ENCODE data around the gene CELA3A. TPM values are rescaled to one million over a fixed set of nuclear protein-coding genes. Genes with fewer than 3 reads are reported as not detected.

Gene CELA3A
- total RNA-seq, 1 donor, result not detected

DNA sequence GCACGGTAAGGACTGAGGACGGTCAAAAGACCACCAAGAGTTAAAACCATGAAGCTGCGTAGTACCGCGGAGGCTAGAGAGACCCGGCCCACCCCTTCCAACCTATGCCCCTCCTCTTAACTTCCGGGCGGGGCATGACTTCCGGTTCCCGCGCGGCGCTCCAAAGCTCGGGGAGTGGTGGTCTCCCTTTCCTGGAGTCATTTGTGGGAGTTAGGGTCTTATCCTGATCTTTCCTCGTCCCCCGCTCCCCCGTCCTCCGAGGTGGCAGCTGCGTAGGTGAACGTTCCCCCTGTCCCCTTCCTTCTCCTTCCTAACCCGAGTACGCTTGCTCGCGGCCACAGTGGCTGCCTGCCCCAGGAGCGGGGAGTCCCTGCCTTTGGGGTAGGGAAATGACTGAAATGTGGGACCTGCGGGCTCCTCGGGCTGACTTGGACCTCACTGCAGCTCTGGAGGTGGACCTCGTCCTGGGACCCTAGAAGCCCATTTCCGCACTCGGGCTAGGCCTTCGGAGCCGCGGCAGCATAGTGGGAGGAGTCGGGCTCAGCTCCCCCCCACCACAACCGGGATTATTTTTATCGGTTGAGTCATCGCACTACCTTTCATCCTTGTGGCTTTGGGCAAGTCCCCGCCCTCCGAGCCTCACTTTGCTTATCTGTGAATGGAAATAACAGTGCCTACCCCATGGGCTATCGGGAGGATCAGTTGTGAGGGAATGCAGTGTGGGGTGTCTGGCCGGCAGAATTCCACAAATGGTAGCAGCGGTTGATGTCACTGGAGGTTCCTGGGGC is 24.1 kb downstream of the CELA3A start:
- peaks cover 5% of the 10 kb centered on the region for H3K79me2 ChIP-seq (ENCODE audit: insufficient read depth, low read length)

GRCh38 chr1:22026924-22027289 is 25.4 kb downstream of the CELA3A start:
- no peak overlapping the region for H2AFZ ChIP-seq (ENCODE audit: low read length)
- H3K36me3 ChIP-seq (ENCODE audit: insufficient read depth, low read length), result no peaks in the 10 kb centered on the region
- no peak overlapping the region for H3K27ac ChIP-seq (ENCODE audit: low read depth, low read length)
- H3K4me3 ChIP-seq (ENCODE audit: insufficient read depth, low read length), result no peak overlapping the region
- peaks cover 5% of the 10 kb centered on the region for H3K79me2 ChIP-seq (ENCODE audit: insufficient read depth, low read length)
- H3K9me3 ChIP-seq (ENCODE audit: low read depth, low read length), result no peaks in the 10 kb centered on the region
- H3K4me1 ChIP-seq (ENCODE audit: insufficient read depth, low read length), result peaks cover 18% of the 10 kb centered on the region
- TF ChIP-seq, protein P1, sequence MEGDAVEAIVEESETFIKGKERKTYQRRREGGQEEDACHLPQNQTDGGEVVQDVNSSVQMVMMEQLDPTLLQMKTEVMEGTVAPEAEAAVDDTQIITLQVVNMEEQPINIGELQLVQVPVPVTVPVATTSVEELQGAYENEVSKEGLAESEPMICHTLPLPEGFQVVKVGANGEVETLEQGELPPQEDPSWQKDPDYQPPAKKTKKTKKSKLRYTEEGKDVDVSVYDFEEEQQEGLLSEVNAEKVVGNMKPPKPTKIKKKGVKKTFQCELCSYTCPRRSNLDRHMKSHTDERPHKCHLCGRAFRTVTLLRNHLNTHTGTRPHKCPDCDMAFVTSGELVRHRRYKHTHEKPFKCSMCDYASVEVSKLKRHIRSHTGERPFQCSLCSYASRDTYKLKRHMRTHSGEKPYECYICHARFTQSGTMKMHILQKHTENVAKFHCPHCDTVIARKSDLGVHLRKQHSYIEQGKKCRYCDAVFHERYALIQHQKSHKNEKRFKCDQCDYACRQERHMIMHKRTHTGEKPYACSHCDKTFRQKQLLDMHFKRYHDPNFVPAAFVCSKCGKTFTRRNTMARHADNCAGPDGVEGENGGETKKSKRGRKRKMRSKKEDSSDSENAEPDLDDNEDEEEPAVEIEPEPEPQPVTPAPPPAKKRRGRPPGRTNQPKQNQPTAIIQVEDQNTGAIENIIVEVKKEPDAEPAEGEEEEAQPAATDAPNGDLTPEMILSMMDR (IDR thresholded peaks at IDR 0.05; ENCODE audit: extremely low read depth, low read depth, low read length), result no peak
- no peak overlapping the region for H3K4me2 ChIP-seq (ENCODE audit: insufficient read depth, low read length)
- no peaks in the 10 kb centered on the region for H4K20me1 ChIP-seq (ENCODE audit: insufficient read depth, low read length)
- no peaks in the 10 kb centered on the region for H3K27me3 ChIP-seq (ENCODE audit: insufficient read depth, low read length)
- no peak for DNase-seq (ENCODE audit: insufficient read length, low spot score, missing footprints)

More for the DNA sequence above, 24.1 kb downstream of the CELA3A start:
- peak overlapping the region; percentile 95 for H2AFZ ChIP-seq (ENCODE audit: low read length)
- no peaks in the 10 kb centered on the region for H3K9me3 ChIP-seq (ENCODE audit: low read depth, low read length)
- H4K20me1 ChIP-seq (ENCODE audit: insufficient read depth, low read length), result no peaks in the 10 kb centered on the region
- H3K27me3 ChIP-seq (ENCODE audit: insufficient read depth, low read length), result no peaks in the 10 kb centered on the region
- peaks cover 18% of the 10 kb centered on the region for H3K4me1 ChIP-seq (ENCODE audit: insufficient read depth, low read length)
- peak overlapping the region; percentile 91 for H3K27ac ChIP-seq (ENCODE audit: low read depth, low read length)
- TF ChIP-seq, protein P1 (IDR thresholded peaks at IDR 0.05; ENCODE audit: extremely low read depth, low read depth, low read length), result no peak
- DNase-seq (ENCODE audit: insufficient read length, low spot score, missing footprints), result peak; percentile 92
- H3K4me3 ChIP-seq (ENCODE audit: insufficient read depth, low read length), result peak overlapping the region; percentile 89
- peak overlapping the region; percentile 75 for H3K4me2 ChIP-seq (ENCODE audit: insufficient read depth, low read length)
- H3K36me3 ChIP-seq (ENCODE audit: insufficient read depth, low read length), result no peaks in the 10 kb centered on the region

DNA sequence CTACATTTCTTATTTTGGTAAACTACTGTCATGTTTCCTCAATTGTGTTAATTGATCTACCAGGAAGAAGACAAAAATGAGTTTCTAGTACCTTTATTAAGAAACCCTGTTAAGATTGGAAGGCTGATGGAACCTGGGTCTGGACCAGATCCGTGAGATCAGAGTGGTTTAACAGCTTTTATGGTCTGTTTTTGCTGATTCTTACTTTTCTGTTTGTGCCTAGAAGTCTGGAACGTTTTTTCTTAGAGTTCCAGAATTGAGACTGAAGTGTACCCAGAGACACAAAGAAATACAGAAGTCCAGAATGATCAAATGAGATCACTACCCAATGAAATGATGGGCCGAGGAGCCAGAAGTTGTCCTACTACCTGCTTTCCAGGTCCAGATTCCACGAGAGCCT is 28.6 kb downstream of the CELA3A start:
- no peak for DNase-seq (ENCODE audit: insufficient read length, low spot score, missing footprints)
- peaks cover 6% of the 10 kb centered on the region for H3K4me1 ChIP-seq (ENCODE audit: insufficient read depth, low read length)
- peaks cover 5% of the 10 kb centered on the region for H3K79me2 ChIP-seq (ENCODE audit: insufficient read depth, low read length)
- H3K4me3 ChIP-seq (ENCODE audit: insufficient read depth, low read length), result no peak overlapping the region
- no peaks in the 10 kb centered on the region for H3K9me3 ChIP-seq (ENCODE audit: low read depth, low read length)
- H3K36me3 ChIP-seq (ENCODE audit: insufficient read depth, low read length), result no peaks in the 10 kb centered on the region
- H3K27me3 ChIP-seq (ENCODE audit: insufficient read depth, low read length), result no peaks in the 10 kb centered on the region
- H3K27ac ChIP-seq (ENCODE audit: low read depth, low read length), result no peak overlapping the region
- H2AFZ ChIP-seq (ENCODE audit: low read length), result no peak overlapping the region
- H4K20me1 ChIP-seq (ENCODE audit: insufficient read depth, low read length), result no peaks in the 10 kb centered on the region
- TF ChIP-seq, protein P1 (IDR thresholded peaks at IDR 0.05; ENCODE audit: extremely low read depth, low read depth, low read length), result no peak
- H3K4me2 ChIP-seq (ENCODE audit: insufficient read depth, low read length), result no peak overlapping the region

- H3K4me1 ChIP-seq (ENCODE audit: insufficient read depth, low read length), result peaks cover 5% of the 10 kb centered on the region
- DNase-seq (ENCODE audit: insufficient read length, low spot score, missing footprints), result no peak
- H2AFZ ChIP-seq (ENCODE audit: low read length), result no peak overlapping the region
- H4K20me1 ChIP-seq (ENCODE audit: insufficient read depth, low read length), result no peaks in the 10 kb centered on the region
- H3K27me3 ChIP-seq (ENCODE audit: insufficient read depth, low read length), result no peaks in the 10 kb centered on the region
- H3K36me3 ChIP-seq (ENCODE audit: insufficient read depth, low read length), result no peaks in the 10 kb centered on the region
- peaks cover 5% of the 10 kb centered on the region for H3K79me2 ChIP-seq (ENCODE audit: insufficient read depth, low read length)
- H3K9me3 ChIP-seq (ENCODE audit: low read depth, low read length), result no peaks in the 10 kb centered on the region
- TF ChIP-seq, protein P1 (IDR thresholded peaks at IDR 0.05; ENCODE audit: extremely low read depth, low read depth, low read length), result no peak
- H3K4me2 ChIP-seq (ENCODE audit: insufficient read depth, low read length), result no peak overlapping the region
- no peak overlapping the region for H3K4me3 ChIP-seq (ENCODE audit: insufficient read depth, low read length)
- no peak overlapping the region for H3K27ac ChIP-seq (ENCODE audit: low read depth, low read length)
Measured at GRCh38 chr1:22030473-22030872, 29.0 kb downstream of the CELA3A start.
